HT-29 (cell line): Measurements from ENCODE around the gene DNASE1L3. TPM values are rescaled to one million over a fixed set of nuclear protein-coding genes. Genes with fewer than 3 reads are reported as not detected.

Experiments
- DNase-seq: peaks from one replicate; pipeline ENCODE4 v3.0.0-alpha.2; 2015; ENCODE audit warnings: low spot score
- total RNA-seq: library from RNA; depleted of rRNA; stranded (reverse); fragments of >200 nt; shearing (Covaris generic); gene quantifications from 2 replicates; pipeline ENCODE4 v1.2.3, GENCODE V29; 2014

Gene DNASE1L3
- total RNA-seq, 1 experiment from 2014 or later, result not detected

- no peak for DNase-seq
Observed at GRCh38 chr3:58179235-58180098, 31.3 kb downstream of the DNASE1L3 start.

- DNase-seq, result no peak
Observed at GRCh38 chr3:58178528-58179234, 32.1 kb downstream of the DNASE1L3 start.

GRCh38 chr3:58177747-58178527 is 32.8 kb downstream of the DNASE1L3 start:
- DNase-seq, result peak; percentile 72

- DNase-seq, result no peak
Observed at GRCh38 chr3:58176827-58177489, 33.8 kb downstream of the DNASE1L3 start.

- DNase-seq, result no peak
Observed at GRCh38 chr3:58176185-58176530, 34.6 kb downstream of the DNASE1L3 start.

GRCh38 chr3:58175437-58176184 is 35.2 kb downstream of the DNASE1L3 start:
- peak; percentile 67 for DNase-seq

GRCh38 chr3:58175187-58175436 is 35.7 kb downstream of the DNASE1L3 start:
- DNase-seq, result no peak

- peak; percentile 54 for DNase-seq
Observed at GRCh38 chr3:58173669-58174398, 36.9 kb downstream of the DNASE1L3 start.

- DNase-seq, result peak; percentile 36
Observed at GRCh38 chr3:58173029-58173668, 37.6 kb downstream of the DNASE1L3 start.

- no peak for DNase-seq
Observed at GRCh38 chr3:58171126-58171525, 39.6 kb downstream of the DNASE1L3 start.

- DNase-seq, result no peak
Observed at GRCh38 chr3:58170376-58170775, 40.4 kb downstream of the DNASE1L3 start.

GRCh38 chr3:58169371-58169770 is 41.4 kb downstream of the DNASE1L3 start:
- no peak for DNase-seq

- no peak for DNase-seq
Observed at GRCh38 chr3:58168498-58168897, 42.3 kb downstream of the DNASE1L3 start.

- DNase-seq, result peak; percentile 59
Observed at GRCh38 chr3:58167431-58168351, 43.1 kb downstream of the DNASE1L3 start.

- no peak for DNase-seq
Observed at GRCh38 chr3:58164906-58165821, 45.6 kb downstream of the DNASE1L3 start.

GRCh38 chr3:58164199-58164879 is 46.4 kb downstream of the DNASE1L3 start:
- peak; percentile 75 for DNase-seq

GRCh38 chr3:58163234-58163633 is 47.5 kb downstream of the DNASE1L3 start:
- no peak for DNase-seq
